HL-60 (cell line): ENCODE data around the gene TADA2B.
A peak's percentile ranks its signal among the peaks of the same experiment; 100 is the strongest.

Source experiments
- POLR2AphosphoS5 ChIP-seq: IDR thresholded peaks from 2 replicates; pipeline ENCODE4 v1.6.1; 2012; ENCODE audit warnings: low read depth
- SPI1 ChIP-seq: IDR thresholded peaks from 2 replicates; pipeline ENCODE4 v1.6.1; 2012; ENCODE audit warnings: low read depth, mild to moderate bottlenecking, borderline replicate concordance
- TF ChIP-seq, protein P1 (sequence below): IDR thresholded peaks from one replicate; pipeline ENCODE4 v1.5.1; 2011; ENCODE audit warnings: low read length, control low read depth, inconsistent platforms; ENCODE audit not compliant: insufficient read depth
- TF ChIP-seq, protein P2 (sequence below): IDR thresholded peaks from 2 replicates; pipeline ENCODE4 v1.6.1; 2012; ENCODE audit warnings: low read depth; ENCODE audit not compliant: insufficient replicate concordance

DNA sequence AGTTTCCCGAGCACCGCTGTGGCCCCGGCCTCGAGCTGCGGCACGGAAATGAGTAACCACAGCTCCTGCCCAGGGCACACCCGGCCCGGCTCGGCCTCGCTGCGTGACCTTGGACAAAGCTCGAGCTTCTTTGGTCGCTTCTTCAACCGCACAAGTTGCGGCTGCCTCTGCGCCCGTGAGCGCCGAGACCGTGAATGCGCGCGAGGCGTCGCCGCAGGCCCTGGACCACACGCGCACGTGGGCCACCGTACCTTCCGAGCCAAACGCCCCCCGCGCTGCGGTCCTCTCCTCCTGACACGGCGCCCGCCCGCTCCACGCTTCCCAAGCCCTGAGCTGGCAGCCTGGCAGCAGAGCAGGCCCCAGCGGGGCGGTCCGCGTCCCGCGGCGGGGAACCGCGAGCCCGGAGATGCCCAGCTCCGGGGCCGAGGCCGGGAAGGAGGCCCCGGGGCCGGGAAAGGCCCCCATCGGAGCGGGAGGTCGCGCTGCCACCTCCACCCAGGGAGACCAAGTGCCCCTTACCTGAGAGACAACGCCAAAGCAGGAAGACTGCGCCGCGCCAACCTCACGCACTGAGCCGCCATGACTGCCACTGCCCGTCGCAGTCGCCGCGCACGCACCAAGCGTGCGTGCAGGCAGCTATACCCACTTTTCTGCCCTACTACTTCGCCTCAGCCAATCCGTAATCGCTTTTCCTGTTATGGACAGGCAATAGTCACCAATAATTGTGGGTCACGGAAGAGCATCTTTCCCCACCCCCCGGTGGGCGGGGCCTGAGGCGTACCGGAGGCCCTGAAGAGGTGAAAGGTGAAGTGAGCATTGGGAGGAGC is 24.5 kb downstream of the TADA2B start, which contains the start of gene GRPEL1:
- TF ChIP-seq, protein P1, sequence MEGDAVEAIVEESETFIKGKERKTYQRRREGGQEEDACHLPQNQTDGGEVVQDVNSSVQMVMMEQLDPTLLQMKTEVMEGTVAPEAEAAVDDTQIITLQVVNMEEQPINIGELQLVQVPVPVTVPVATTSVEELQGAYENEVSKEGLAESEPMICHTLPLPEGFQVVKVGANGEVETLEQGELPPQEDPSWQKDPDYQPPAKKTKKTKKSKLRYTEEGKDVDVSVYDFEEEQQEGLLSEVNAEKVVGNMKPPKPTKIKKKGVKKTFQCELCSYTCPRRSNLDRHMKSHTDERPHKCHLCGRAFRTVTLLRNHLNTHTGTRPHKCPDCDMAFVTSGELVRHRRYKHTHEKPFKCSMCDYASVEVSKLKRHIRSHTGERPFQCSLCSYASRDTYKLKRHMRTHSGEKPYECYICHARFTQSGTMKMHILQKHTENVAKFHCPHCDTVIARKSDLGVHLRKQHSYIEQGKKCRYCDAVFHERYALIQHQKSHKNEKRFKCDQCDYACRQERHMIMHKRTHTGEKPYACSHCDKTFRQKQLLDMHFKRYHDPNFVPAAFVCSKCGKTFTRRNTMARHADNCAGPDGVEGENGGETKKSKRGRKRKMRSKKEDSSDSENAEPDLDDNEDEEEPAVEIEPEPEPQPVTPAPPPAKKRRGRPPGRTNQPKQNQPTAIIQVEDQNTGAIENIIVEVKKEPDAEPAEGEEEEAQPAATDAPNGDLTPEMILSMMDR: no peak
- TF ChIP-seq, protein P2, sequence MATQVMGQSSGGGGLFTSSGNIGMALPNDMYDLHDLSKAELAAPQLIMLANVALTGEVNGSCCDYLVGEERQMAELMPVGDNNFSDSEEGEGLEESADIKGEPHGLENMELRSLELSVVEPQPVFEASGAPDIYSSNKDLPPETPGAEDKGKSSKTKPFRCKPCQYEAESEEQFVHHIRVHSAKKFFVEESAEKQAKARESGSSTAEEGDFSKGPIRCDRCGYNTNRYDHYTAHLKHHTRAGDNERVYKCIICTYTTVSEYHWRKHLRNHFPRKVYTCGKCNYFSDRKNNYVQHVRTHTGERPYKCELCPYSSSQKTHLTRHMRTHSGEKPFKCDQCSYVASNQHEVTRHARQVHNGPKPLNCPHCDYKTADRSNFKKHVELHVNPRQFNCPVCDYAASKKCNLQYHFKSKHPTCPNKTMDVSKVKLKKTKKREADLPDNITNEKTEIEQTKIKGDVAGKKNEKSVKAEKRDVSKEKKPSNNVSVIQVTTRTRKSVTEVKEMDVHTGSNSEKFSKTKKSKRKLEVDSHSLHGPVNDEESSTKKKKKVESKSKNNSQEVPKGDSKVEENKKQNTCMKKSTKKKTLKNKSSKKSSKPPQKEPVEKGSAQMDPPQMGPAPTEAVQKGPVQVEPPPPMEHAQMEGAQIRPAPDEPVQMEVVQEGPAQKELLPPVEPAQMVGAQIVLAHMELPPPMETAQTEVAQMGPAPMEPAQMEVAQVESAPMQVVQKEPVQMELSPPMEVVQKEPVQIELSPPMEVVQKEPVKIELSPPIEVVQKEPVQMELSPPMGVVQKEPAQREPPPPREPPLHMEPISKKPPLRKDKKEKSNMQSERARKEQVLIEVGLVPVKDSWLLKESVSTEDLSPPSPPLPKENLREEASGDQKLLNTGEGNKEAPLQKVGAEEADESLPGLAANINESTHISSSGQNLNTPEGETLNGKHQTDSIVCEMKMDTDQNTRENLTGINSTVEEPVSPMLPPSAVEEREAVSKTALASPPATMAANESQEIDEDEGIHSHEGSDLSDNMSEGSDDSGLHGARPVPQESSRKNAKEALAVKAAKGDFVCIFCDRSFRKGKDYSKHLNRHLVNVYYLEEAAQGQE: no peak
- TF ChIP-seq POLR2AphosphoS5 (peak; percentile 91), SPI1 (no peak)
